ENCODE results near the gene VASH1.

GRCh38 chr14:76754586-76754985 lies 6.7 kb upstream of the VASH1 start:
- TF ChIP-seq CTCF (IDR thresholded peaks at IDR 0.05; ENCODE audit: low read length) (no peak), EZH2phosphoT487 (IDR thresholded peaks at IDR 0.05; ENCODE audit: low read length) (no peak), EZH2 (optimal IDR thresholded peaks at IDR 0.05; ENCODE audit: low read depth, low read length) (no peak)

Measured in MM.1S (cell line).